ENCODE data around the gene RNF217. TPM values are rescaled to one million over a fixed set of nuclear protein-coding genes. Genes with fewer than 3 reads are reported as not detected.
"Not testable (repeated sequence)": the region's sequence is repeated elsewhere in the genome, so short reads cannot be mapped to it uniquely, and the experiment has no call there.

Gene RNF217
- polyA plus RNA-seq, 1 experiment: 18.6 TPM

DNA sequence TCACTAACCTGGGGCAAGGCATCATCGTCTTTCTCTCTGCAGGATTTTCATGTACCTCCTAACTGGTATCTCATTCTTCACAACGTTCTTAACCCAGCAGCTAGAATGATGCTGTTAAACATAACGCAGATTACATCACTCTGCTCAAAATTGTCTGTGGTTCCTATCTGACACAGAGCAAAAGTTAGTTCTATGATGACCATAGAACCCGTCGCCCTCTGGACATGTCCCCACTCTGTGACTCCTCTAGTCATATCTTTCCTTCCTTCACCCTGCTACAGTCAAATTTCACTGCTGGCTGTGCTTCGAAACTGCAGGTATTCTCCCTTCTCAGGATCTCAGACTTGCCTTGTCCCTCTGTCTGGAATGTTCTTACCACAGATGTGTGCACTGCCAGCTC is 103.9 kb downstream of the RNF217 start:
- H3K27me3 ChIP-seq (ENCODE audit: control insufficient read depth, insufficient read depth, low read length): no peaks in the 10 kb centered on the region
- no peaks in the 10 kb centered on the region for H3K36me3 ChIP-seq (ENCODE audit: control insufficient read depth, insufficient read depth, low read length)
- CTCF ChIA-PET: interaction anchor here (1.1 kb wide), 1 partner anchor 13 kb away, joined by 3 read pairs; no protein-coding TSS in a partner anchor
- POLR2A ChIA-PET: no interaction called here
- DNase-seq (ENCODE audit: low read depth): no peak
- H3K4me3 ChIP-seq (ENCODE audit: low read depth, low read length): no peak overlapping the region
- TF ChIP-seq, protein P1, sequence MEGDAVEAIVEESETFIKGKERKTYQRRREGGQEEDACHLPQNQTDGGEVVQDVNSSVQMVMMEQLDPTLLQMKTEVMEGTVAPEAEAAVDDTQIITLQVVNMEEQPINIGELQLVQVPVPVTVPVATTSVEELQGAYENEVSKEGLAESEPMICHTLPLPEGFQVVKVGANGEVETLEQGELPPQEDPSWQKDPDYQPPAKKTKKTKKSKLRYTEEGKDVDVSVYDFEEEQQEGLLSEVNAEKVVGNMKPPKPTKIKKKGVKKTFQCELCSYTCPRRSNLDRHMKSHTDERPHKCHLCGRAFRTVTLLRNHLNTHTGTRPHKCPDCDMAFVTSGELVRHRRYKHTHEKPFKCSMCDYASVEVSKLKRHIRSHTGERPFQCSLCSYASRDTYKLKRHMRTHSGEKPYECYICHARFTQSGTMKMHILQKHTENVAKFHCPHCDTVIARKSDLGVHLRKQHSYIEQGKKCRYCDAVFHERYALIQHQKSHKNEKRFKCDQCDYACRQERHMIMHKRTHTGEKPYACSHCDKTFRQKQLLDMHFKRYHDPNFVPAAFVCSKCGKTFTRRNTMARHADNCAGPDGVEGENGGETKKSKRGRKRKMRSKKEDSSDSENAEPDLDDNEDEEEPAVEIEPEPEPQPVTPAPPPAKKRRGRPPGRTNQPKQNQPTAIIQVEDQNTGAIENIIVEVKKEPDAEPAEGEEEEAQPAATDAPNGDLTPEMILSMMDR (IDR thresholded peaks at IDR 0.05; ENCODE audit: insufficient read depth, low read depth, low read length): no peak

DNA sequence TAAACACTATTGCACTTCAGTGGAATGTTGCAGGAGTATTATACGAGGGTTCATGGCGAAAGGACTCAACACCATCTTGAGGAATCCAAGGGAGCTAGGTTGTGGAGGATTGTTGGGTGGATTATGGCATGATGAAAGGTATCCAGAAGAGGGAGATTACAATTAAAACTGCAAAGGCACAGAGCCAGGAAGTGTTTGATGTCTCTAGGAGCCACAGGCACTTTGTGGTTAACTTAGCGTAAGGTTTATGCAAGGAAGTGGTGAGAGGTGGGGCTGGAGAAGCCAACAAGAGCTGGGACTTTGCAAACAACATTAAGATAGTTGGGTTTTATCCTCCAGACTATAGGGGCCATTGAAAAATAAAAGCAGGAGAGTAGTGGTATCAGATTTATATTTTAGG is 104.7 kb downstream of the RNF217 start:
- Histone ChIP-seq H3K27me3 (ENCODE audit: control insufficient read depth, insufficient read depth, low read length) (no peaks in the 10 kb centered on the region), H3K36me3 (ENCODE audit: control insufficient read depth, insufficient read depth, low read length) (no peaks in the 10 kb centered on the region), H3K4me3 (ENCODE audit: low read depth, low read length) (no peak overlapping the region)
- POLR2A ChIA-PET: no interaction called here
- DNase-seq (ENCODE audit: low read depth): no peak
- CTCF ChIA-PET: interaction anchor here (1.1 to 1.4 kb wide), 2 partner anchors 14 to 16 kb away, joined by 3 read pairs; no protein-coding TSS in a partner anchor
- TF ChIP-seq, protein P1 (IDR thresholded peaks at IDR 0.05; ENCODE audit: insufficient read depth, low read depth, low read length): no peak

DNA sequence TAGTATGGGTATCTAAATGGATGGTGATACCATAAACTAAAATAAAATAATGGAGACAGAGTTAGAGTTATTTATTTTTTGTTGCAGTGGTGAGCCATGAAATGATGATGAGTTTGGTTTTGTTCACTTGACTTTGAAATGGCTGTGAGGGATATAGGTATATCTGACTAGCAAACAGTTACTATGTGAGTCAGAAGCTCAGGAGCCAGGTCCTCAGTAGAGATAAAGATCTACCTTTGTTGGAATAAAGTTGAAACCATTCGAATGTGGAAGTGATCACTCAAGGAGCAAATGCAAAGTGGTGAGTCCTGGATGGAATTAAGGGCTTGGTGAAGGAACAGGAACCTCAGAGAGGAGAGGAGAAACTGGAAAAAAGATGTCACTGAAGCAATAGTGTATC is 105.3 kb downstream of the RNF217 start:
- ChIA-PET CTCF (interaction anchor here (1.4 kb wide), 1 partner anchor 16 kb away, joined by 3 read pairs; no protein-coding TSS in a partner anchor), POLR2A (no interaction called here)
- Histone ChIP-seq H3K27me3 (ENCODE audit: control insufficient read depth, insufficient read depth, low read length) (no peaks in the 10 kb centered on the region), H3K36me3 (ENCODE audit: control insufficient read depth, insufficient read depth, low read length) (no peaks in the 10 kb centered on the region), H3K4me3 (ENCODE audit: low read depth, low read length) (no peak overlapping the region)
- TF ChIP-seq, protein P1 (IDR thresholded peaks at IDR 0.05; ENCODE audit: insufficient read depth, low read depth, low read length): no peak
- no peak for DNase-seq (ENCODE audit: low read depth)

DNA sequence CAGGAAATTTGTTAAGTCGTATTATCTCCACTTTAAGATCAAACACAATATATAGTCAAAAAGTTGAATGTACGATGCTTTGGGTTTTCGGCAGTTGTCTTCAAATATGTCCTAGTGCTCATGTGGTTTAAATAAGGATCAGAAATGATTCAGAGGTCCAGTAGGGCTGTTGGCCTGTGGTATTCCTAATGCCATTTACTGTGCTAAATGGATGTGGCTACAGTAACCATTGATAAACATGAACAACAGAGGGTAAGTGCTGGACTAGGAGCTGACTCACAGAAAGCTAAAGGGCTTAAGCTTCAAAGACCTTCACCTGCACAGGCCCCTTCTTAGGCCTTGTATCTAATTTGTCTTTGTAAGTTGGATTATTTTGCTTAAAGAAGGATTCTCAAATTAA is 110.8 kb downstream of the RNF217 start:
- 0 out of 2 replicates have a peak, but pooled peaks cover 1% of the 10 kb centered on the region for H3K36me3 ChIP-seq (ENCODE audit: control insufficient read depth, insufficient read depth, low read length)
- ChIA-PET POLR2A (no interaction called here), CTCF (no interaction called here)
- H3K4me3 ChIP-seq (ENCODE audit: low read depth, low read length): no peak overlapping the region
- no peak for DNase-seq (ENCODE audit: low read depth)
- TF ChIP-seq, protein P1 (IDR thresholded peaks at IDR 0.05; ENCODE audit: insufficient read depth, low read depth, low read length): no peak
- H3K27me3 ChIP-seq (ENCODE audit: control insufficient read depth, insufficient read depth, low read length): no peaks in the 10 kb centered on the region

DNA sequence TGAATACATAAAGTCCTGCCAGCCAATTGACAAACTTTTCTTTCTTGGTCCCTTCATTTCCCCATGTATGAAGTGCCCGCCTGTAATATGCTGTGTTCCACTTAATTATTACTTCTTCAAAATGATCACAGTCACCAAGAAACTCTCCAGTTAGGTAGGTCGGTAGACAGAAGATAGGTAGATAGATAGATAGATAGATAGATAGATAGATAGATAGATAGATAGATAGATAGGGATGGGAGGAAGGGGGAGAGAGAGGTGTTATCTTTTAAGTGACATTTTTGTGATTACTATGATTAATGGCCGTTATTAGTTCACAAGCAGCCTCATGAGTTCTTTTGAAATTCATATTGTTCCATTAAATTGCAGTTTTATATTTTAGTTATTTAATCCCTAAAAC is 111.9 kb downstream of the RNF217 start:
- Histone ChIP-seq H3K4me3 (ENCODE audit: low read depth, low read length) (no peak overlapping the region), H3K36me3 (ENCODE audit: control insufficient read depth, insufficient read depth, low read length) (peaks cover 4% of the 10 kb centered on the region; the same call in 1 of the 2 replicates), H3K27me3 (ENCODE audit: control insufficient read depth, insufficient read depth, low read length) (no peaks in the 10 kb centered on the region)
- ChIA-PET CTCF (no interaction called here), POLR2A (no interaction called here)
- no peak for DNase-seq (ENCODE audit: low read depth)
- TF ChIP-seq, protein P1 (IDR thresholded peaks at IDR 0.05; ENCODE audit: insufficient read depth, low read depth, low read length): no peak

DNA sequence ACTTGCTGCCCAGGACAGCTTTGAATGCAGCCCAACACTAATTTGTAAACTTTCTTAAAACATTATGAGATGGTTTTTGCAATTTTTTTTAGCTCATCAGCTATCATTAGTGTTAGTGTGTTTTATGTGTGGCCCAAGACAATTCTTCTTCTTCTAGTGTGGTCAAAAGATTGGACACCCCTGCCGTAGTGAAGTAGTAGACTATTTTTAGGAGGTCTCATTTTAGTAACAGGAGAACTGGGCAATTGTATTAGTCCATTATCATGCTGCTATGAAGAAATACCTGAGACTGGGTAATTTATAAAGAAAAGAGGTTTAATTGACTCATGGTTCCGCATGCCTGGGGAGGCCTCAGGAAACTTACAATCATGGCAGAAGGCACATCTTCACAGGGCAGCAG is 112.8 kb downstream of the RNF217 start:
- H3K36me3 ChIP-seq (ENCODE audit: control insufficient read depth, insufficient read depth, low read length); H3K4me3 ChIP-seq (ENCODE audit: low read depth, low read length); DNase-seq (ENCODE audit: low read depth); POLR2A ChIA-PET; H3K27me3 ChIP-seq (ENCODE audit: control insufficient read depth, insufficient read depth, low read length); CTCF ChIA-PET: not testable (repeated sequence)

Measured in BJ (cell line).